ENCODE results near the gene CBL. TPM values are rescaled to one million over a fixed set of nuclear protein-coding genes. Genes with fewer than 3 reads are reported as not detected.
A peak's percentile ranks its signal among the peaks of the same experiment; 100 is the strongest.

The CBL gene
- total RNA-seq, 2 donors from 2014 or later = 36.1 to 41.9 TPM

- no peak for ATAC-seq
- no peak overlapping the region for H3K4me3 Mint-ChIP-seq
- no peak overlapping the region for H3K27ac Mint-ChIP-seq
- peaks cover 37% of the 10 kb centered on the region for H3K4me1 Mint-ChIP-seq
- H3K27me3 Mint-ChIP-seq = no peaks in the 10 kb centered on the region
- no peak for DNase-seq
- peaks cover 11% of the 10 kb centered on the region for H3K36me3 Mint-ChIP-seq (ENCODE audit: low read depth)
- no peaks in the 10 kb centered on the region for H3K9me3 ChIP-seq (ENCODE audit: control insufficient read depth, low read length, poor library complexity, severe bottlenecking)
These were observed 31.4 kb downstream of the CBL start for GRCh38 chr11:119237515-119237914.

- Mint-ChIP-seq H3K27ac (peak overlapping the region; percentile 73), H3K4me1 (peaks cover 14% of the 10 kb centered on the region), H3K4me3 (no peak overlapping the region), H3K27me3 (no peaks in the 10 kb centered on the region), H3K36me3 (ENCODE audit: low read depth) (no peaks in the 10 kb centered on the region)
- ATAC-seq (no peak), DNase-seq (no peak)
- no peaks in the 10 kb centered on the region for H3K9me3 ChIP-seq (ENCODE audit: control insufficient read depth, low read length, poor library complexity, severe bottlenecking)
These were observed 42.9 kb downstream of the CBL start for GRCh38 chr11:119248750-119249670.

GRCh38 chr11:119249671-119250010, 43.5 kb downstream of the CBL start:
- ATAC-seq = no peak
- H3K9me3 ChIP-seq (ENCODE audit: control insufficient read depth, low read length, poor library complexity, severe bottlenecking) = no peaks in the 10 kb centered on the region
- Mint-ChIP-seq H3K4me3 (no peak overlapping the region), H3K36me3 (ENCODE audit: low read depth) (no peaks in the 10 kb centered on the region), H3K27me3 (no peaks in the 10 kb centered on the region), H3K27ac (peak overlapping the region; percentile 73), H3K4me1 (peaks cover 14% of the 10 kb centered on the region)
- DNase-seq = no peak

- H3K4me3 Mint-ChIP-seq = no peak overlapping the region
- peaks cover 4% of the 10 kb centered on the region for H3K36me3 Mint-ChIP-seq (ENCODE audit: low read depth)
- no peaks in the 10 kb centered on the region for H3K9me3 ChIP-seq (ENCODE audit: control insufficient read depth, low read length, poor library complexity, severe bottlenecking)
- H3K27ac Mint-ChIP-seq = no peak overlapping the region
- no peaks in the 10 kb centered on the region for H3K27me3 Mint-ChIP-seq
- no peak for ATAC-seq
- H3K4me1 Mint-ChIP-seq = peaks cover 20% of the 10 kb centered on the region
- DNase-seq = no peak
These were observed 45.0 kb downstream of the CBL start for GRCh38 chr11:119251114-119251513.

GRCh38 chr11:119254239-119254638, 48.1 kb downstream of the CBL start:
- no peaks in the 10 kb centered on the region for H3K9me3 ChIP-seq (ENCODE audit: control insufficient read depth, low read length, poor library complexity, severe bottlenecking)
- H3K27me3 Mint-ChIP-seq = no peaks in the 10 kb centered on the region
- H3K27ac Mint-ChIP-seq = no peak overlapping the region
- peaks cover 4% of the 10 kb centered on the region for H3K36me3 Mint-ChIP-seq (ENCODE audit: low read depth)
- H3K4me3 Mint-ChIP-seq = no peak overlapping the region
- no peak for ATAC-seq
- peaks cover 41% of the 10 kb centered on the region for H3K4me1 Mint-ChIP-seq
- DNase-seq = no peak

GRCh38 chr11:119258180-119258579, 52.0 kb downstream of the CBL start:
- H3K4me1 Mint-ChIP-seq = peaks cover 41% of the 10 kb centered on the region
- no peaks in the 10 kb centered on the region for H3K27me3 Mint-ChIP-seq
- ATAC-seq = peak; percentile 63
- no peak overlapping the region for H3K27ac Mint-ChIP-seq
- peaks cover 7% of the 10 kb centered on the region for H3K36me3 Mint-ChIP-seq (ENCODE audit: low read depth)
- no peak overlapping the region for H3K4me3 Mint-ChIP-seq
- DNase-seq = no peak
- no peaks in the 10 kb centered on the region for H3K9me3 ChIP-seq (ENCODE audit: control insufficient read depth, low read length, poor library complexity, severe bottlenecking)

GRCh38 chr11:119258983-119259382, 52.8 kb downstream of the CBL start:
- no peak for DNase-seq
- Mint-ChIP-seq H3K4me1 (peaks cover 41% of the 10 kb centered on the region), H3K4me3 (peak overlapping the region; percentile 9), H3K36me3 (ENCODE audit: low read depth) (peaks cover 7% of the 10 kb centered on the region), H3K27ac (no peak overlapping the region), H3K27me3 (no peaks in the 10 kb centered on the region)
- ATAC-seq = no peak
- no peaks in the 10 kb centered on the region for H3K9me3 ChIP-seq (ENCODE audit: control insufficient read depth, low read length, poor library complexity, severe bottlenecking)

- peaks cover 46% of the 10 kb centered on the region for H3K4me1 Mint-ChIP-seq
These were observed 56.7 kb downstream of the CBL start for GRCh38 chr11:119262668-119263351.

GRCh38 chr11:119263352-119263940, 57.3 kb downstream of the CBL start:
- no peak overlapping the region for H3K4me3 Mint-ChIP-seq
- ATAC-seq (peak; percentile 64), DNase-seq (no peak)
- no peaks in the 10 kb centered on the region for H3K9me3 ChIP-seq (ENCODE audit: control insufficient read depth, low read length, poor library complexity, severe bottlenecking)
- H3K27me3 Mint-ChIP-seq = no peaks in the 10 kb centered on the region
- peaks cover 3% of the 10 kb centered on the region for H3K36me3 Mint-ChIP-seq (ENCODE audit: low read depth)
- peaks cover 43% of the 10 kb centered on the region for H3K4me1 Mint-ChIP-seq
- no peak overlapping the region for H3K27ac Mint-ChIP-seq

More at GRCh38 chr11:119262668-119263351, 56.7 kb downstream of the CBL start:
- peak; percentile 60 for ATAC-seq
- no peaks in the 10 kb centered on the region for H3K9me3 ChIP-seq (ENCODE audit: control insufficient read depth, low read length, poor library complexity, severe bottlenecking)
- H3K27ac Mint-ChIP-seq = no peak overlapping the region
- no peaks in the 10 kb centered on the region for H3K27me3 Mint-ChIP-seq
- DNase-seq = no peak
- peaks cover 3% of the 10 kb centered on the region for H3K36me3 Mint-ChIP-seq (ENCODE audit: low read depth)
- H3K4me3 Mint-ChIP-seq = no peak overlapping the region

GRCh38 chr11:119266063-119266462, 59.9 kb downstream of the CBL start:
- DNase-seq (no peak), ATAC-seq (peak; percentile 32)
- peak overlapping the region; percentile 88 for H3K4me3 Mint-ChIP-seq
- H3K9me3 ChIP-seq (ENCODE audit: control insufficient read depth, low read length, poor library complexity, severe bottlenecking) = no peaks in the 10 kb centered on the region
- no peaks in the 10 kb centered on the region for H3K27me3 Mint-ChIP-seq
- H3K4me1 Mint-ChIP-seq = peaks cover 26% of the 10 kb centered on the region
- peak overlapping the region; percentile 96 for H3K27ac Mint-ChIP-seq
- H3K36me3 Mint-ChIP-seq (ENCODE audit: low read depth) = no peaks in the 10 kb centered on the region

GRCh38 chr11:119266517-119267255, 60.5 kb downstream of the CBL start:
- Mint-ChIP-seq H3K27me3 (no peaks in the 10 kb centered on the region), H3K4me1 (peaks cover 26% of the 10 kb centered on the region), H3K4me3 (peak overlapping the region; percentile 88), H3K27ac (peak overlapping the region; percentile 96), H3K36me3 (ENCODE audit: low read depth) (no peaks in the 10 kb centered on the region)
- ATAC-seq (peak; percentile 38), DNase-seq (no peak)
- no peaks in the 10 kb centered on the region for H3K9me3 ChIP-seq (ENCODE audit: control insufficient read depth, low read length, poor library complexity, severe bottlenecking)

- Mint-ChIP-seq H3K27ac (peak overlapping the region; percentile 96), H3K27me3 (no peaks in the 10 kb centered on the region), H3K4me3 (no peak overlapping the region), H3K4me1 (peaks cover 26% of the 10 kb centered on the region), H3K36me3 (ENCODE audit: low read depth) (no peaks in the 10 kb centered on the region)
- ATAC-seq = no peak
- H3K9me3 ChIP-seq (ENCODE audit: control insufficient read depth, low read length, poor library complexity, severe bottlenecking) = no peaks in the 10 kb centered on the region
- no peak for DNase-seq
These were observed 61.5 kb downstream of the CBL start for GRCh38 chr11:119267645-119268044.

- H3K9me3 ChIP-seq (ENCODE audit: control insufficient read depth, low read length, poor library complexity, severe bottlenecking) = no peaks in the 10 kb centered on the region
- Mint-ChIP-seq H3K27me3 (no peaks in the 10 kb centered on the region), H3K27ac (no peak overlapping the region), H3K4me3 (no peak overlapping the region), H3K4me1 (peaks cover 2% of the 10 kb centered on the region), H3K36me3 (ENCODE audit: low read depth) (peaks cover 2% of the 10 kb centered on the region)
- ATAC-seq (no peak), DNase-seq (no peak)
These were observed 67.6 kb downstream of the CBL start for GRCh38 chr11:119273721-119274120.
